Inflammatory macrophage treated with lipopolysaccharide for 1 hour (primary cell): Measurements from ENCODE around the gene PABPN1L.
"Not testable (repeated sequence)": the region's sequence is repeated elsewhere in the genome, so short reads cannot be mapped to it uniquely, and the experiment has no call there.

ENCODE experiments used
- DNase-seq, 2 donors: peaks; one replicate each; pipeline ENCODE4 v3.0.0-alpha.2; 2020 to 2022

PABPN1L gene

GRCh38 chr16:88900662-88901052, 34.2 kb upstream of the PABPN1L start:
- no peak for DNase-seq

- no peak for DNase-seq
These were observed 33.6 kb upstream of the PABPN1L start for GRCh38 chr16:88899901-88900661.

- DNase-seq: no peak
These were observed 31.4 kb upstream of the PABPN1L start for GRCh38 chr16:88897696-88898425.

GRCh38 chr16:88896238-88897070, 30.0 kb upstream of the PABPN1L start:
- no peak for DNase-seq

- DNase-seq: no peak
These were observed 28.9 kb upstream of the PABPN1L start for GRCh38 chr16:88895335-88895734.

GRCh38 chr16:88894681-88895300, 28.3 kb upstream of the PABPN1L start:
- DNase-seq: no peak

- not testable (repeated sequence) for DNase-seq
These were observed 27.8 kb upstream of the PABPN1L start for GRCh38 chr16:88894266-88894665.

- DNase-seq: no peak
These were observed 26.9 kb upstream of the PABPN1L start for GRCh38 chr16:88893127-88893968.

- no peak for DNase-seq
These were observed 25.6 kb upstream of the PABPN1L start for GRCh38 chr16:88892065-88892464.

- DNase-seq: no peak
These were observed 24.6 kb upstream of the PABPN1L start for GRCh38 chr16:88891083-88891482.

- DNase-seq: not testable (repeated sequence)
These were observed 23.4 kb upstream of the PABPN1L start for GRCh38 chr16:88889702-88890352.

GRCh38 chr16:88888461-88889387, 22.3 kb upstream of the PABPN1L start:
- no peak for DNase-seq

- no peak for DNase-seq
These were observed 21.6 kb upstream of the PABPN1L start for GRCh38 chr16:88888057-88888456.

GRCh38 chr16:88886845-88887521, 20.5 kb upstream of the PABPN1L start:
- DNase-seq: no peak

- no peak for DNase-seq
These were observed 20.0 kb upstream of the PABPN1L start for GRCh38 chr16:88886420-88886844.

GRCh38 chr16:88885693-88886280, 19.3 kb upstream of the PABPN1L start:
- DNase-seq: no peak

GRCh38 chr16:88884569-88885271, 18.3 kb upstream of the PABPN1L start:
- DNase-seq: no peak

GRCh38 chr16:88883946-88884345, 17.5 kb upstream of the PABPN1L start:
- no peak for DNase-seq
